Neural cell (in vitro differentiated cells): Measurements from ENCODE around the gene KCNJ6. TPM values are rescaled to one million over a fixed set of nuclear protein-coding genes. Genes with fewer than 3 reads are reported as not detected.

Experiments used
- H2AFZ ChIP-seq: fragments of 200-600, 300-800 bp; sonication (generic), shearing (Covaris generic); 2 replicates; pipeline ENCODE4 v1.6.0; 2014; ENCODE audit warnings: low read depth, mild to moderate bottlenecking, antibody characterized with exemption, low read length, moderate library complexity
- H3F3A ChIP-seq: fragments of 200-600 bp; shearing (Covaris generic); 2 replicates; pipeline ENCODE4 v1.6.1; 2016; ENCODE audit warnings: mild to moderate bottlenecking, moderate library complexity, mixed read lengths, antibody characterized with exemption, low read length; ENCODE audit not compliant: insufficient read depth, poor library complexity, severe bottlenecking
- H3K27ac ChIP-seq: fragments of 200-600, 300-800 bp; sonication (generic), shearing (Covaris generic); 2 replicates; pipeline ENCODE4 v1.5.1; 2014; ENCODE audit warnings: mild to moderate bottlenecking, low read length, moderate library complexity
- H3K27me3 ChIP-seq: fragments of 300-800, 200-600 bp; sonication (generic), shearing (Covaris generic); 2 replicates; pipeline ENCODE4 v1.6.0; 2014; ENCODE audit warnings: mild to moderate bottlenecking, low read depth, low read length, moderate library complexity; ENCODE audit not compliant: insufficient read depth
- H3K36me3 ChIP-seq: fragments of 300-800, 200-600 bp; sonication (generic), shearing (Covaris generic); 2 replicates; pipeline ENCODE4 v1.5.1; 2014; ENCODE audit warnings: mild to moderate bottlenecking, antibody characterized with exemption, low read length, moderate library complexity; ENCODE audit not compliant: insufficient read depth
- H3K4me2 ChIP-seq: fragments of 300-800, 200-600 bp; sonication (generic), shearing (Covaris generic); 2 replicates; pipeline ENCODE4 v1.6.0; 2014; ENCODE audit warnings: mild to moderate bottlenecking, low read length
- H3K4me3 ChIP-seq: fragments of 300-800, 200-600 bp; sonication (generic), shearing (Covaris generic); 2 replicates; pipeline ENCODE4 v1.5.1; 2014; ENCODE audit warnings: mild to moderate bottlenecking, low read length, moderate library complexity
- H3K79me2 ChIP-seq: fragments of 200-600 bp; shearing (Covaris generic); replicated peaks from 2 replicates; pipeline ENCODE4 v1.6.0; 2014; ENCODE audit warnings: mild to moderate bottlenecking, low read length, moderate library complexity; ENCODE audit not compliant: insufficient read depth
- H3K9ac ChIP-seq: fragments of 300-800, 200-600 bp; sonication (generic), shearing (Covaris generic); 2 replicates; pipeline ENCODE4 v1.6.1; 2016; ENCODE audit warnings: mild to moderate bottlenecking, low read length, mixed read lengths
- H3K9me2 ChIP-seq: fragments of 200-600 bp; shearing (Covaris generic); 2 replicates; pipeline ENCODE4 v1.6.1; 2016; ENCODE audit warnings: mild to moderate bottlenecking, low read length, mixed read lengths; ENCODE audit not compliant: insufficient read depth
- H3K9me3 ChIP-seq: fragments of 200-600, 300-800 bp; sonication (generic), shearing (Covaris generic); 2 replicates; pipeline ENCODE4 v1.6.1; 2016; ENCODE audit warnings: mild to moderate bottlenecking, mixed run types, low read length, moderate library complexity, mixed read lengths
- H4K20me1 ChIP-seq: fragments of 200-600 bp; shearing (Covaris generic); 2 replicates; pipeline ENCODE4 v1.6.1; 2016; ENCODE audit warnings: mild to moderate bottlenecking, mixed run types; ENCODE audit not compliant: insufficient read depth
- EP300 ChIP-seq: fragments of 450-650 bp; conservative IDR thresholded peaks from 2 replicates; pipeline ENCODE4 v1.6.1; 2014; ENCODE audit warnings: antibody characterized with exemption, mild to moderate bottlenecking, moderate library complexity; ENCODE audit not compliant: poor library complexity, severe bottlenecking
- EZH2 ChIP-seq: fragments of 200-600, 300-800 bp; shearing (Covaris generic), sonication (generic); IDR thresholded peaks from 2 replicates; pipeline ENCODE4 v1.6.1; 2014; ENCODE audit warnings: antibody characterized with exemption, low read length, borderline replicate concordance, mild to moderate bottlenecking; ENCODE audit not compliant: insufficient read depth, poor library complexity, severe bottlenecking
- MXI1 ChIP-seq: fragments of 450-650 bp; conservative IDR thresholded peaks from 2 replicates; pipeline ENCODE4 v1.6.1; 2014; ENCODE audit warnings: antibody characterized with exemption, mild to moderate bottlenecking; ENCODE audit not compliant: poor library complexity, severe bottlenecking
- POLR2AphosphoS5 ChIP-seq: IDR thresholded peaks from 2 replicates; pipeline ENCODE4 v1.6.1; 2012
- RAD21 ChIP-seq: fragments of 450-650 bp; conservative IDR thresholded peaks from 2 replicates; pipeline ENCODE4 v1.6.1; 2014; ENCODE audit warnings: antibody characterized with exemption, mild to moderate bottlenecking, moderate library complexity
- TAF1 ChIP-seq: IDR thresholded peaks from 2 replicates; pipeline ENCODE4 v1.6.1; 2012; ENCODE audit warnings: low read depth
- polyA plus RNA-seq: library from polyadenylated mRNA; depleted of rRNA; stranded (reverse); fragments of >200 nt; gene quantifications from 2 replicates; pipeline ENCODE4 v1.2.3, GENCODE V29; 2014
- TF ChIP-seq, protein P1 (sequence below): IDR thresholded peaks from 2 replicates; pipeline ENCODE4 v1.6.1; 2012; ENCODE audit warnings: borderline replicate concordance

The KCNJ6 gene
- polyA plus RNA-seq, 1 donor from 2014 or later, result 1.7 TPM

DNA sequence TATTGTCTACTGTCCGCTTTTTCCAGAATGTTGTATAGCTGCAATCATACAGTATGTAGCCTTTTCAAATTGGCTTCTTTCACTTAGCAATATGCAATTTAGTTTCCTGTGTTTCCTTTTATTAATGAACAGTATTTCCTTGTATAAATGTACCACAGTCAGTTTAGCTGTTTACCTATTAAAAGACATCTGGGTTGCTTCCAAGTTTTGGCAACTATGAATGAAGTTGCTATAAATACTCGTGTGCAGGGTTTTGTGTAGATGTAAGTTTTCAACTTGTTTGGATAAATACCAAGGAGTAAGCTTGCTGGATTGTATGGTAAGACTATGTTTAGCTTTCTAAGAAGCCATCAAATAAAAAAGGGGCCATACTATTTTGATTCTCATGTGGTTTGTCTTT lies 24.4 kb upstream of the KCNJ6 start:
- H3K79me2 ChIP-seq, result no peaks in the 10 kb centered on the region
- H3K4me2 ChIP-seq, result no peak overlapping the region
- H3F3A ChIP-seq, result no peaks in the 10 kb centered on the region
- TF ChIP-seq, protein P1, sequence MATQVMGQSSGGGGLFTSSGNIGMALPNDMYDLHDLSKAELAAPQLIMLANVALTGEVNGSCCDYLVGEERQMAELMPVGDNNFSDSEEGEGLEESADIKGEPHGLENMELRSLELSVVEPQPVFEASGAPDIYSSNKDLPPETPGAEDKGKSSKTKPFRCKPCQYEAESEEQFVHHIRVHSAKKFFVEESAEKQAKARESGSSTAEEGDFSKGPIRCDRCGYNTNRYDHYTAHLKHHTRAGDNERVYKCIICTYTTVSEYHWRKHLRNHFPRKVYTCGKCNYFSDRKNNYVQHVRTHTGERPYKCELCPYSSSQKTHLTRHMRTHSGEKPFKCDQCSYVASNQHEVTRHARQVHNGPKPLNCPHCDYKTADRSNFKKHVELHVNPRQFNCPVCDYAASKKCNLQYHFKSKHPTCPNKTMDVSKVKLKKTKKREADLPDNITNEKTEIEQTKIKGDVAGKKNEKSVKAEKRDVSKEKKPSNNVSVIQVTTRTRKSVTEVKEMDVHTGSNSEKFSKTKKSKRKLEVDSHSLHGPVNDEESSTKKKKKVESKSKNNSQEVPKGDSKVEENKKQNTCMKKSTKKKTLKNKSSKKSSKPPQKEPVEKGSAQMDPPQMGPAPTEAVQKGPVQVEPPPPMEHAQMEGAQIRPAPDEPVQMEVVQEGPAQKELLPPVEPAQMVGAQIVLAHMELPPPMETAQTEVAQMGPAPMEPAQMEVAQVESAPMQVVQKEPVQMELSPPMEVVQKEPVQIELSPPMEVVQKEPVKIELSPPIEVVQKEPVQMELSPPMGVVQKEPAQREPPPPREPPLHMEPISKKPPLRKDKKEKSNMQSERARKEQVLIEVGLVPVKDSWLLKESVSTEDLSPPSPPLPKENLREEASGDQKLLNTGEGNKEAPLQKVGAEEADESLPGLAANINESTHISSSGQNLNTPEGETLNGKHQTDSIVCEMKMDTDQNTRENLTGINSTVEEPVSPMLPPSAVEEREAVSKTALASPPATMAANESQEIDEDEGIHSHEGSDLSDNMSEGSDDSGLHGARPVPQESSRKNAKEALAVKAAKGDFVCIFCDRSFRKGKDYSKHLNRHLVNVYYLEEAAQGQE, result no peak
- H3K27ac ChIP-seq, result no peak overlapping the region
- no peak overlapping the region for H3K4me3 ChIP-seq
- no peaks in the 10 kb centered on the region for H3K9me2 ChIP-seq
- H4K20me1 ChIP-seq, result no peaks in the 10 kb centered on the region
- H3K9me3 ChIP-seq, result no peaks in the 10 kb centered on the region
- H3K27me3 ChIP-seq, result no peaks in the 10 kb centered on the region
- no peak overlapping the region for H3K9ac ChIP-seq
- no peaks in the 10 kb centered on the region for H3K36me3 ChIP-seq
- no peak overlapping the region for H2AFZ ChIP-seq

- Histone ChIP-seq H3K27ac (no peak overlapping the region), H3K79me2 (no peaks in the 10 kb centered on the region), H3K9ac (no peak overlapping the region), H2AFZ (no peak overlapping the region), H3F3A (no peaks in the 10 kb centered on the region), H3K9me3 (no peaks in the 10 kb centered on the region), H3K4me3 (no peak overlapping the region), H3K36me3 (no peaks in the 10 kb centered on the region), H3K9me2 (no peaks in the 10 kb centered on the region), H3K4me2 (no peak overlapping the region), H3K27me3 (no peaks in the 10 kb centered on the region), H4K20me1 (no peaks in the 10 kb centered on the region)
- no peak for TF ChIP-seq TAF1
- no peak for TF ChIP-seq EZH2
Observed at GRCh38 chr21:37939838-37940237, 23.6 kb upstream of the KCNJ6 start.

- Histone ChIP-seq H3K9ac (no peak overlapping the region), H3K9me3 (no peaks in the 10 kb centered on the region), H3K36me3 (no peaks in the 10 kb centered on the region), H2AFZ (no peak overlapping the region), H3K4me2 (no peak overlapping the region), H3K9me2 (no peaks in the 10 kb centered on the region), H3K4me3 (no peak overlapping the region), H3K27me3 (no peaks in the 10 kb centered on the region), H3K27ac (no peak overlapping the region), H3K79me2 (no peaks in the 10 kb centered on the region), H4K20me1 (no peaks in the 10 kb centered on the region), H3F3A (no peaks in the 10 kb centered on the region)
- TF ChIP-seq TAF1 (no peak), EP300 (no peak), EZH2 (no peak), RAD21 (no peak), POLR2AphosphoS5 (no peak), MXI1 (no peak)
- TF ChIP-seq, protein P1, result no peak
Observed at GRCh38 chr21:37939251-37939650, 23.0 kb upstream of the KCNJ6 start.
